ENCODE data around the gene SCEL.
"Not testable (repeated sequence)": the region's sequence is repeated elsewhere in the genome, so short reads cannot be mapped to it uniquely, and the experiment has no call there.

Gene SCEL

GRCh38 chr13:77563111-77563510 is 27.6 kb downstream of the SCEL start:
- peak; percentile 44 for DNase-seq

- DNase-seq = peak; percentile 30
Observed at GRCh38 chr13:77565635-77566034, 30.1 kb downstream of the SCEL start.

GRCh38 chr13:77571956-77572355 is 36.5 kb downstream of the SCEL start:
- no peak for DNase-seq

- DNase-seq = no peak
Observed at GRCh38 chr13:77574096-77574495, 38.6 kb downstream of the SCEL start.

GRCh38 chr13:77579959-77580358 is 44.5 kb downstream of the SCEL start:
- DNase-seq = no peak

- no peak for DNase-seq
Observed at GRCh38 chr13:77580748-77581147, 45.2 kb downstream of the SCEL start.

GRCh38 chr13:77583581-77583980 is 48.1 kb downstream of the SCEL start:
- no peak for DNase-seq

- DNase-seq = no peak
Observed at GRCh38 chr13:77584106-77584505, 48.6 kb downstream of the SCEL start.

GRCh38 chr13:77595166-77595810 is 59.8 kb downstream of the SCEL start:
- no peak for DNase-seq

- DNase-seq = no peak
Observed at GRCh38 chr13:77596777-77597176, 61.3 kb downstream of the SCEL start.

GRCh38 chr13:77599351-77599750 is 63.8 kb downstream of the SCEL start:
- no peak for DNase-seq

- no peak for DNase-seq
Observed at GRCh38 chr13:77600701-77601100, 65.2 kb downstream of the SCEL start.

- DNase-seq = no peak
Observed at GRCh38 chr13:77611068-77611467, 75.6 kb downstream of the SCEL start.

GRCh38 chr13:77616027-77616426 is 80.5 kb downstream of the SCEL start:
- no peak for DNase-seq

GRCh38 chr13:77619655-77620054 is 84.1 kb downstream of the SCEL start:
- DNase-seq = no peak

- DNase-seq = no peak
Observed at GRCh38 chr13:77620138-77620537, 84.6 kb downstream of the SCEL start.

GRCh38 chr13:77623806-77624205 is 88.3 kb downstream of the SCEL start:
- no peak for DNase-seq

GRCh38 chr13:77628170-77628569 is 92.7 kb downstream of the SCEL start:
- no peak for DNase-seq

GRCh38 chr13:77637588-77637987 is 102.1 kb downstream of the SCEL start:
- DNase-seq = no peak

GRCh38 chr13:77650409-77650808 is 114.9 kb downstream of the SCEL start:
- no peak for DNase-seq

GRCh38 chr13:77653301-77653700 is 117.8 kb downstream of the SCEL start:
- DNase-seq = no peak

- DNase-seq = not testable (repeated sequence)
Observed at GRCh38 chr13:77660016-77660415, 124.5 kb downstream of the SCEL start.

GRCh38 chr13:77660841-77661250 is 125.3 kb downstream of the SCEL start:
- no peak for DNase-seq

GRCh38 chr13:77662301-77662700 is 126.8 kb downstream of the SCEL start:
- not testable (repeated sequence) for DNase-seq

- DNase-seq = not testable (repeated sequence)
Observed at GRCh38 chr13:77662831-77663230, 127.3 kb downstream of the SCEL start.
